NCI-H1436 treated with DMSO at 0.1 percent for 48 hours (cell line): ENCODE results near the gene ANKAR.
A peak's percentile ranks its signal among the peaks of the same experiment; 100 is the strongest.
"Not testable (repeated sequence)": the region's sequence is repeated elsewhere in the genome, so short reads cannot be mapped to it uniquely, and the experiment has no call there.

Experiments used
- DNase-seq: peaks from one replicate; lab custom pipeline; 2025; lab: John Stamatoyannopoulos, UW

Gene ANKAR

GRCh38 chr2:189674374-189675112, at the start of gene ANKAR:
Gene ANKAR (plus strand): TSS chr2:189674670. CDS start chr2:189676491, 1,821 bp downstream.
- DNase-seq, result peak; percentile 45

GRCh38 chr2:189625636-189626035, 48.8 kb upstream of the ANKAR start:
- DNase-seq, result no peak

GRCh38 chr2:189627789-189628188, 46.7 kb upstream of the ANKAR start:
- no peak for DNase-seq

- no peak for DNase-seq
Observed at GRCh38 chr2:189628817-189629530, 45.5 kb upstream of the ANKAR start.

- DNase-seq, result no peak
Observed at GRCh38 chr2:189629531-189630453, 44.7 kb upstream of the ANKAR start.

GRCh38 chr2:189631849-189632248, 42.6 kb upstream of the ANKAR start:
- DNase-seq, result no peak

GRCh38 chr2:189633392-189633811, 41.1 kb upstream of the ANKAR start:
- no peak for DNase-seq

- no peak for DNase-seq
Observed at GRCh38 chr2:189635353-189635752, 39.1 kb upstream of the ANKAR start.

GRCh38 chr2:189638301-189639006, 36.0 kb upstream of the ANKAR start:
- DNase-seq, result no peak

GRCh38 chr2:189639007-189639609, 35.4 kb upstream of the ANKAR start:
- no peak for DNase-seq

- DNase-seq, result no peak
Observed at GRCh38 chr2:189641002-189641401, 33.5 kb upstream of the ANKAR start.

GRCh38 chr2:189641590-189641989, 32.9 kb upstream of the ANKAR start:
- DNase-seq, result no peak

GRCh38 chr2:189646521-189646920, 27.9 kb upstream of the ANKAR start:
- DNase-seq, result no peak

GRCh38 chr2:189648846-189649509, 25.5 kb upstream of the ANKAR start:
- no peak for DNase-seq

- no peak for DNase-seq
Observed at GRCh38 chr2:189651284-189651683, 23.2 kb upstream of the ANKAR start.

GRCh38 chr2:189653464-189653863, 21.0 kb upstream of the ANKAR start:
- not testable (repeated sequence) for DNase-seq

GRCh38 chr2:189654641-189655040, 19.8 kb upstream of the ANKAR start:
- DNase-seq, result no peak

GRCh38 chr2:189657867-189658266, 16.6 kb upstream of the ANKAR start:
- no peak for DNase-seq

GRCh38 chr2:189658306-189659212, 15.9 kb upstream of the ANKAR start:
- no peak for DNase-seq

GRCh38 chr2:189659734-189660133, 14.7 kb upstream of the ANKAR start:
- no peak for DNase-seq
